B cell (primary cell): Measurements from ENCODE around the gene COBL. TPM values are rescaled to one million over a fixed set of nuclear protein-coding genes. Genes with fewer than 3 reads are reported as not detected.

Experiments
- ATAC-seq: fragments of 200-7000 bp; cut with Tn5 transposase; one replicate; pipeline ENCODE4 v1.10.0; 2021; ENCODE audit warnings: low read depth, mild to moderate bottlenecking, moderate number of reproducible peaks, moderate library complexity
- CTCF ChIA-PET: fragments of 350-600 bp; sonication (Branson Sonifier 250); formaldehyde crosslinking; loops from one replicate; lab custom pipeline; 2021; ENCODE audit warnings: antibody characterized with exemption, inconsistent platforms; lab: Charles Lee
- POLR2A ChIA-PET: fragments of 350-600 bp; sonication (Branson Sonifier 250); formaldehyde crosslinking; loops from one replicate; lab custom pipeline; 2021; ENCODE audit warnings: antibody characterized with exemption; lab: Charles Lee
- DNase-seq: peaks from one replicate; pipeline ENCODE4 v3.0.0; 2013
- H2AFZ ChIP-seq: 2 replicates; pipeline ENCODE4 v1.6.1; 2012; ENCODE audit warnings: mild to moderate bottlenecking, low read depth, low read length; ENCODE audit not compliant: insufficient read depth, poor library complexity, severe bottlenecking
- H3K27ac ChIP-seq, 2 donors: 1 replicate in 1 of 2; 2 replicates in 1 of 2; pipeline ENCODE4 v1.5.1; 2012 to 2013; ENCODE audit warnings: low read length in 2 of 2, mild to moderate bottlenecking in 2 of 2, moderate library complexity in 1 of 2
- H3K27me3 ChIP-seq, 4 experiments: fragments of 200-600 bp in 1 of 4; sonication (generic) in 1 of 4; replicated peaks in 1 of 4; 1 replicate in 2 of 4; 2 replicates in 2 of 4; pipeline versions ENCODE4 v1.6.1 to v1.7.0; 2013 to 2016; ENCODE audit warnings: low read length in 3 of 4, mild to moderate bottlenecking in 2 of 4, mixed read lengths in 1 of 4, moderate library complexity in 1 of 4; ENCODE audit not compliant: insufficient read depth in 4 of 4, control insufficient read depth in 3 of 4; ENCODE audit errors: control extremely low read depth in 1 of 4
- H3K36me3 ChIP-seq, 2 experiments: replicated peaks in 1 of 2; 1 replicate in 1 of 2; 2 replicates in 1 of 2; pipeline versions ENCODE4 v1.6.1 to v1.7.1; 2013; ENCODE audit warnings: low read length in 1 of 2; ENCODE audit not compliant: insufficient read depth in 2 of 2, control insufficient read depth in 1 of 2; ENCODE audit errors: control extremely low read depth in 1 of 2, extremely low read depth in 1 of 2
- H3K4me1 ChIP-seq, 2 donors: fragments of 200-600 bp in 1 of 2; sonication (generic) in 1 of 2; 1 replicate in 1 of 2; 2 replicates in 1 of 2; pipeline versions ENCODE4 v1.5.1 to v1.6.1; 2013 to 2017; ENCODE audit warnings: low read length in 2 of 2; ENCODE audit not compliant: control insufficient read depth in 2 of 2, insufficient read depth in 2 of 2
- H3K4me2 ChIP-seq: replicated peaks from 2 replicates; pipeline ENCODE3; 2012; ENCODE audit warnings: mild to moderate bottlenecking, low read depth, low read length; ENCODE audit not compliant: poor library complexity, severe bottlenecking
- H3K4me3 ChIP-seq, 5 experiments: fragments of 200-600 bp in 1 of 5; sonication (generic) in 1 of 5; 1 replicate in 3 of 5; 2 replicates in 2 of 5; pipeline versions ENCODE4 v1.5.1 to v1.7.0; 2011 to 2016; ENCODE audit warnings: low read length in 4 of 5, mild to moderate bottlenecking in 4 of 5, low read depth in 2 of 5, control low read depth in 1 of 5, moderate library complexity in 1 of 5; ENCODE audit not compliant: insufficient read depth in 1 of 5; ENCODE audit errors: control extremely low read depth in 1 of 5, extremely low read depth in 1 of 5
- H3K79me2 ChIP-seq: fragments of 200-600 bp; sonication (generic); one replicate; pipeline ENCODE4 v1.6.0; 2016; ENCODE audit warnings: low read length; ENCODE audit not compliant: control insufficient read depth, insufficient read depth
- H3K9ac ChIP-seq: fragments of 200-600 bp; sonication (generic); 2 replicates; pipeline ENCODE4 v1.6.1; 2017; ENCODE audit warnings: mild to moderate bottlenecking, low read length, moderate library complexity
- H3K9me3 ChIP-seq, 3 donors: one replicate each; pipeline versions ENCODE4 v1.6.1 to v1.7.1; 2013; ENCODE audit warnings: low read length in 2 of 3; ENCODE audit not compliant: control insufficient read depth in 2 of 3, insufficient read depth in 1 of 3; ENCODE audit errors: control extremely low read depth in 1 of 3
- H4K20me1 ChIP-seq: 2 replicates; pipeline ENCODE4 v1.6.0; 2012; ENCODE audit warnings: mild to moderate bottlenecking, low read length; ENCODE audit not compliant: insufficient read depth, control insufficient read depth, poor library complexity, severe bottlenecking
- H3K27ac Mint-ChIP-seq: one replicate; pipeline ENCODE4 v1.8.0; 2021; ENCODE audit warnings: mixed read lengths
- H3K27me3 Mint-ChIP-seq: one replicate; pipeline ENCODE4 v1.8.0; 2021; ENCODE audit warnings: mixed read lengths
- H3K4me1 Mint-ChIP-seq: one replicate; pipeline ENCODE4 v1.8.0; 2021; ENCODE audit warnings: mixed read lengths
- H3K4me3 Mint-ChIP-seq: one replicate; pipeline ENCODE4 v1.8.0; 2021; ENCODE audit warnings: mixed read lengths
- H3K9me3 Mint-ChIP-seq: one replicate; pipeline ENCODE4 v1.8.0; 2022; ENCODE audit warnings: mixed read lengths; ENCODE audit not compliant: insufficient read depth
- CTCF ChIP-seq: fragments of 200-600 bp; IDR thresholded peaks from one replicate; pipeline ENCODE4 v1.8.0; 2022; ENCODE audit warnings: antibody characterized with exemption, mild to moderate bottlenecking
- EZH2 ChIP-seq: IDR thresholded peaks from 2 replicates; pipeline ENCODE4 v1.6.1; 2012; ENCODE audit warnings: borderline replicate concordance, low read depth, mild to moderate bottlenecking, moderate library complexity, low read length; ENCODE audit not compliant: insufficient read depth, poor library complexity, severe bottlenecking
- WGBS: methylation state at CpG from one replicate; pipeline ENCODE4 v1.1.5; 2013; ENCODE audit warnings: missing lambda C conversion rate; ENCODE audit not compliant: insufficient coverage; 5-methylcytosine and 5-hydroxymethylcytosine counted together
- intact Hi-C: fragments of 100-400 bp; cut with micrococcal nuclease; formaldehyde crosslinking; loops from one replicate; pipeline ENCODE4 v1.10.0; 2022
- polyA plus RNA-seq: library from polyadenylated mRNA; depleted of rRNA; stranded (reverse); fragments of >200 nt; gene quantifications from 2 replicates; pipeline ENCODE4 v1.2.3, GENCODE V29; 2012
- total RNA-seq, 2 donors: library from RNA; stranded (reverse); fragments of 120-200 nt in 1 of 2; gene quantifications; 1 replicate in 1 of 2; 2 replicates in 1 of 2; pipeline versions ENCODE4 v1.2.3 to v1.2.4, GENCODE V29; 2013 to 2022

The COBL gene
- total and polyA plus RNA-seq, 2 donors (not counting 1 experiment from before 2014, with no cell fraction given) = not detected

DNA sequence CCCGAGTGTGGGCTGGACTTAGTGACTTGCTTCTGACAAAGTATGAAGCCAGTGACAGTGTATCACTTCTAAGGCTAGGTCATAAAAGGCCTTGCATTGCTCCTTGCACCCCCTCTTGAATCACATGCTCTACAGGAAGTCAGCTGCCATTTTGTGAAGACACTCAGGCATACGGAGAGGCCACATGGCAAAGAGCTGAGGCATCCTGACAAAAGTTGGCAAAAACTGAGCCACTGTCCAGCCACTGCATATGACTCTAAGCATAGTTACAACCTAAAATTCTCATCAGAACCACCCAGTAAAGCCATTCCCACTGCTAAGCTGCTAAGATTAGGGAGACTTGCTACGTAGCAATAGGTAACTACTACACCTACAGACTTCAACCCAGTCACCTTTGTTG lies 18.6 kb downstream of the COBL start:
- Histone ChIP-seq H3K4me1 (no peaks in the 10 kb centered on the region), H3K4me3 (no peak overlapping the region), H2AFZ (no peak overlapping the region), H3K36me3 (no peaks in the 10 kb centered on the region), H3K27ac (no peak overlapping the region), H3K9ac (no peak overlapping the region), H3K79me2 (no peaks in the 10 kb centered on the region), H4K20me1 (no peaks in the 10 kb centered on the region), H3K9me3 (no peaks in the 10 kb centered on the region), H3K4me2 (no peak overlapping the region), H3K27me3 (no peaks in the 10 kb centered on the region)
- intact Hi-C loops = no loop called here
- ATAC-seq (no peak), DNase-seq (no peak)
- no peaks in the 10 kb centered on the region for H3K4me1 Mint-ChIP-seq
- H3K9me3 Mint-ChIP-seq = no peaks in the 10 kb centered on the region
- H3K4me3 Mint-ChIP-seq = no peak overlapping the region
- H3K27me3 Mint-ChIP-seq = no peaks in the 10 kb centered on the region
- ChIA-PET CTCF (no interaction called here), POLR2A (no interaction called here)
- WGBS = 80% methylated on average over 3 of the region's 3 CpGs
- TF ChIP-seq CTCF = no peak
- no peak for TF ChIP-seq EZH2
- H3K27ac Mint-ChIP-seq = no peak overlapping the region

- H3K4me1 ChIP-seq = no peaks in the 10 kb centered on the region
- 84% methylated on average over 2 of the region's 3 CpGs for WGBS
- no peaks in the 10 kb centered on the region for H4K20me1 ChIP-seq
- no peaks in the 10 kb centered on the region for H3K9me3 ChIP-seq
- no peak overlapping the region for H3K27ac ChIP-seq
- no peak overlapping the region for H3K4me3 Mint-ChIP-seq
- H3K36me3 ChIP-seq = no peaks in the 10 kb centered on the region
- H2AFZ ChIP-seq = no peak overlapping the region
- no peaks in the 10 kb centered on the region for H3K4me1 Mint-ChIP-seq
- no peaks in the 10 kb centered on the region for H3K79me2 ChIP-seq
- intact Hi-C loops = no loop called here
- no peaks in the 10 kb centered on the region for H3K9me3 Mint-ChIP-seq
- H3K27ac Mint-ChIP-seq = no peak overlapping the region
- ChIA-PET POLR2A (no interaction called here), CTCF (no interaction called here)
- no peak overlapping the region for H3K4me2 ChIP-seq
- DNase-seq (no peak), ATAC-seq (no peak)
- H3K9ac ChIP-seq = no peak overlapping the region
- H3K4me3 ChIP-seq = no peak overlapping the region
- H3K27me3 Mint-ChIP-seq = no peaks in the 10 kb centered on the region
- H3K27me3 ChIP-seq = no peaks in the 10 kb centered on the region
- TF ChIP-seq EZH2 (no peak), CTCF (no peak)
Measured at GRCh38 chr7:51295440-51296245, 21.0 kb downstream of the COBL start.
